Skin of body (tissue), 2 donors: ENCODE data around the gene PPP1R1A. TPM values are rescaled to one million over a fixed set of nuclear protein-coding genes. Genes with fewer than 3 reads are reported as not detected.

Experiments
- DNase-seq: peaks from one replicate; lab custom pipeline; 2025; lab: John Stamatoyannopoulos, UW
- total RNA-seq: library from RNA; depleted of rRNA; stranded (reverse); fragments of >200 nt; gene quantifications from one replicate; pipeline ENCODE4 v1.2.3, GENCODE V29; 2014

Gene PPP1R1A
- total RNA-seq, 1 donor from 2014 or later: 6.4 TPM

GRCh38 chr12:54535474-54535873, 53.0 kb downstream of the PPP1R1A start:
- DNase-seq: no peak

DNA sequence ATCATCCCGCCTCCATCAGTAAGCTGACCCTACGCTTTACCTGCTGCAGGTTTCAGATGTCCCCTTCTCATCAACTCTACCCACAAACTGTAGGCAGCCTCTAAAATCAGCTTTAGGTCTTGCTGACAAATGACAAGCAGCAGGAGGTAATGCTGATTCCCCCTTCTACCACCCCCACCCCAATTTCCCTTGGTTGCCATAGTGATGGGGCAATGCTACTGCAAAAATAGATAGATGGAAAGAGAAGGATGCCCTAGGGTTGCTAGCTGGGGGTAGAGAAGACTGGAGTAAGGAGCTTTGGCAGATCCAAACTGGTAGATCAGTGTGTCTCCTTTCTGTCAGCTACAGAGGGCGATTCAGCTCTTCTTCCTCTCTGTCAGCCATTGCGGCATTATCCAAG, 58.9 kb downstream of the PPP1R1A start:
- no peak for DNase-seq

Other genes starting within 250 kb of the PPP1R1A start
- gene GPR84, start 224.2 kb downstream of the PPP1R1A start, total RNA-seq: 0.79 TPM
- 10.5 TPM for gene ZNF385A, start 203.9 kb downstream of the PPP1R1A start, total RNA-seq
- 52.3 TPM for gene ITGA5, start 169.4 kb downstream of the PPP1R1A start, total RNA-seq
- not detected for gene GTSF1, start 115.1 kb downstream of the PPP1R1A start, total RNA-seq
- gene NCKAP1L, start 90.9 kb downstream of the PPP1R1A start, total RNA-seq: 14.5 TPM
- 8.6 TPM for gene PDE1B, start 39.1 kb downstream of the PPP1R1A start, total RNA-seq
- not detected for gene LACRT, start 46.2 kb upstream of the PPP1R1A start, total RNA-seq
- gene DCD, start 59.7 kb upstream of the PPP1R1A start, total RNA-seq: not detected